ENCODE data around the gene FBXW7. TPM values are rescaled to one million over a fixed set of nuclear protein-coding genes. Genes with fewer than 3 reads are reported as not detected.

FBXW7 gene
- total and polyA plus RNA-seq, 4 donors, result 7.6 to 82.1 (median 20.6) TPM

DNA sequence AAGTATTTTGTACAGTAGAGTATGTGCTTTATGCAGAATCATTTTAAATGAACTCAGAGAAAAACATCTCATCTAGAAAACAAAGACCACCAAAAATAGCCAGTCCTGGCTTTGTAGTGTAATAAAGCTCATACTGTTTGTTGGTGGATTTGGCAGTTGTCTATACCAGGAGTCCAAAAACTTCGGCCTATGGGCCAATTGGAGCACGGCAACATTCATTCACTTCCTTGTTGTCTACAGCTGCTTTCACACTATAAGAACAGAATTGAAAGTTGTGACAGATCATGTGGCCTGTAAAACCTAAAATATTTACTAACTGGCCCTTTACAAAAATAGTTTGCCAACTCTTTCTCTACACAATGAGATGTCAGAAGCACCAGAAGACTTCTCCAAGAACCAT is 5.3 kb downstream of the FBXW7 start:
- TF ChIP-seq, protein P1, sequence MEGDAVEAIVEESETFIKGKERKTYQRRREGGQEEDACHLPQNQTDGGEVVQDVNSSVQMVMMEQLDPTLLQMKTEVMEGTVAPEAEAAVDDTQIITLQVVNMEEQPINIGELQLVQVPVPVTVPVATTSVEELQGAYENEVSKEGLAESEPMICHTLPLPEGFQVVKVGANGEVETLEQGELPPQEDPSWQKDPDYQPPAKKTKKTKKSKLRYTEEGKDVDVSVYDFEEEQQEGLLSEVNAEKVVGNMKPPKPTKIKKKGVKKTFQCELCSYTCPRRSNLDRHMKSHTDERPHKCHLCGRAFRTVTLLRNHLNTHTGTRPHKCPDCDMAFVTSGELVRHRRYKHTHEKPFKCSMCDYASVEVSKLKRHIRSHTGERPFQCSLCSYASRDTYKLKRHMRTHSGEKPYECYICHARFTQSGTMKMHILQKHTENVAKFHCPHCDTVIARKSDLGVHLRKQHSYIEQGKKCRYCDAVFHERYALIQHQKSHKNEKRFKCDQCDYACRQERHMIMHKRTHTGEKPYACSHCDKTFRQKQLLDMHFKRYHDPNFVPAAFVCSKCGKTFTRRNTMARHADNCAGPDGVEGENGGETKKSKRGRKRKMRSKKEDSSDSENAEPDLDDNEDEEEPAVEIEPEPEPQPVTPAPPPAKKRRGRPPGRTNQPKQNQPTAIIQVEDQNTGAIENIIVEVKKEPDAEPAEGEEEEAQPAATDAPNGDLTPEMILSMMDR (IDR thresholded peaks at IDR 0.05; ENCODE audit: control extremely low read depth, extremely low read depth), result no peak
- Histone ChIP-seq H3K27ac (ENCODE audit: low read depth in 1 of 2, low read length in 1 of 2) (no peak overlapping the region), H3K4me1 (ENCODE audit: control insufficient read depth in 5 of 5, insufficient read depth in 5 of 5, low read length in 5 of 5) (peaks cover 0 to 16% (median 8%) of the 10 kb centered on the region in 5 donors), H3K4me3 (no peak overlapping the region), H3K36me3 (ENCODE audit: control insufficient read depth in 4 of 4, insufficient read depth in 4 of 4, low read length in 4 of 4) (no peaks in the 10 kb centered on the region), H3K9me3 (ENCODE audit: control insufficient read depth in 4 of 4, insufficient read depth in 3 of 4, low read length in 3 of 4) (no peaks in the 10 kb centered on the region), H3K9ac (ENCODE audit: insufficient read depth in 1 of 2, low read length in 2 of 2) (no peak overlapping the region), H3K27me3 (ENCODE audit: control insufficient read depth in 3 of 3, insufficient read depth in 3 of 3, low read length in 2 of 3) (no peaks in the 10 kb centered on the region)
- 88 to 90% methylated on average over 2 of the region's 2 CpGs for WGBS, 2 donors
- DNase-seq (no peak), ATAC-seq (ENCODE audit: insufficient read depth, low FRiP score) (no peak)

DNA sequence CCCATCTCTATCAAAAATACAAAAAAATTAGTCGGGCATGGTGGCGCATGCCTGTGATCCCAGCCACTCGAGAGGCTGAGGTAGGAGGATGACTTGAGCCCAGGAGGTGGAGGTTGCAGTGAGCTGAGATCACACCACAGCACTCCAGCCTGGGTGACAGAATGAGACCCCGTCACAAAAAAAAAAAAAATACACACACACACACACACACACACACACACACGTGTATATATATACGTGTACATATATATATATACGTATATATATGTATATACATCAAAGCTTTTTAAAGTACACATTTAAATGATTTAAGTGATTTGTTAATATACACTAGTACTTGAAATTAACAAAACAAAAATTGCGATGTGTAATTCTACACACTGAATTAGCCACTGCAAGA is 6.0 kb downstream of the FBXW7 start:
- H3K4me1 ChIP-seq (ENCODE audit: control insufficient read depth in 5 of 5, insufficient read depth in 5 of 5, low read length in 5 of 5), result peaks cover 0 to 16% (median 8%) of the 10 kb centered on the region in 5 donors
- WGBS, 2 donors, result 97% methylated on average over 8 of the region's 8 CpGs
- no peak overlapping the region for H3K4me3 ChIP-seq
- DNase-seq, result no peak
- ATAC-seq (ENCODE audit: insufficient read depth, low FRiP score), result no peak
- no peaks in the 10 kb centered on the region for H3K9me3 ChIP-seq (ENCODE audit: control insufficient read depth in 4 of 4, insufficient read depth in 3 of 4, low read length in 3 of 4)
- H3K9ac ChIP-seq (ENCODE audit: insufficient read depth in 1 of 2, low read length in 2 of 2), result no peak overlapping the region
- TF ChIP-seq, protein P1 (IDR thresholded peaks at IDR 0.05; ENCODE audit: control extremely low read depth, extremely low read depth), result no peak
- no peak overlapping the region for H3K27ac ChIP-seq (ENCODE audit: low read depth in 1 of 2, low read length in 1 of 2)
- H3K36me3 ChIP-seq (ENCODE audit: control insufficient read depth in 4 of 4, insufficient read depth in 4 of 4, low read length in 4 of 4), result no peaks in the 10 kb centered on the region
- no peaks in the 10 kb centered on the region for H3K27me3 ChIP-seq (ENCODE audit: control insufficient read depth in 3 of 3, insufficient read depth in 3 of 3, low read length in 2 of 3)

DNA sequence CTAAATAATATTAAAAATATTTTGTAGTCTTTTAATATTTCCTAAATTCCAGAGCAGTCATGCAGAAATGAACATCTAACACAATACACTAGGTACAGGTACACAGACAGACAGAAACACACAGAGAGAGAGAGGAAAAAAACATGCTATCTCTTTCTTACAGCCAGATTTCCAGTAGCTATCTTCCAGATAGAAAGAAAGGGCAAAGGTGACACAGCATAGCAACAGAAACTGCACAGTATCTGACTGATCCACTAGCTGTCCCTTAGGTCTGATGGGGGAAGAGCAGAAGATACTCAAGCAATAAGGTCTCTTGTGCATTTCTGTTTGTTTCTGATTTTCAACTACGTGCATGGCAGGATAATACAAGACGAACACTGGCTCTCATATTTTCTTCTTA is 7.8 kb downstream of the FBXW7 start:
- Histone ChIP-seq H3K9me3 (ENCODE audit: control insufficient read depth in 4 of 4, insufficient read depth in 3 of 4, low read length in 3 of 4) (no peaks in the 10 kb centered on the region), H3K4me3 (no peak overlapping the region), H3K27ac (ENCODE audit: low read depth in 1 of 2, low read length in 1 of 2) (no peak overlapping the region), H3K4me1 (ENCODE audit: control insufficient read depth in 5 of 5, insufficient read depth in 5 of 5, low read length in 5 of 5) (peaks cover 0 to 15% (median 0%) of the 10 kb centered on the region in 5 donors), H3K27me3 (ENCODE audit: control insufficient read depth in 3 of 3, insufficient read depth in 3 of 3, low read length in 2 of 3) (no peaks in the 10 kb centered on the region), H3K9ac (ENCODE audit: insufficient read depth in 1 of 2, low read length in 2 of 2) (no peak overlapping the region), H3K36me3 (ENCODE audit: control insufficient read depth in 4 of 4, insufficient read depth in 4 of 4, low read length in 4 of 4) (no peaks in the 10 kb centered on the region)
- ATAC-seq (ENCODE audit: insufficient read depth, low FRiP score), result no peak
- TF ChIP-seq, protein P1 (IDR thresholded peaks at IDR 0.05; ENCODE audit: control extremely low read depth, extremely low read depth), result no peak
- WGBS, 2 donors, result 91 to 92% methylated on average over 2 of the region's 2 CpGs
- DNase-seq, result no peak

DNA sequence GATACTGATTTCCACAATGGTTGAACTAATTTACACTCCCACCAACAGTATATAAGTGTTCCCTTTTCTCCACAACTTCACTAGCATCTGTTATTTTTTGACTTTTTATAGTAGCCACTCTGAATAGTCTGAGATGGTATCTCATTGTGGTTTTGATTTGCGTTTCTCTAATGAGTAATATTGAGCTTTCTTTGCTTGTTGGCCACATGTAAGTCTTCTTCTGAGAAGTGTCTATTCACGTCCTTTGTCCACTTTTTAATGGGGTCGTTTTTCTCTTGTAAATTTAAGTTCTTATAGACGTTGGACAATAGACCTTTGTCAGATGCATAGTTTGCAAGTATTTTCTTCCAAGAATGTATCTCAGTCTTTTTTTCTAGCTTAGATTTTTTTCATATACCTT is 10.0 kb downstream of the FBXW7 start:
- H3K9ac ChIP-seq (ENCODE audit: insufficient read depth in 1 of 2, low read length in 2 of 2), result no peak overlapping the region
- no peaks in the 10 kb centered on the region for H3K27me3 ChIP-seq (ENCODE audit: control insufficient read depth in 3 of 3, insufficient read depth in 3 of 3, low read length in 2 of 3)
- DNase-seq, result no peak
- no peak overlapping the region for H3K27ac ChIP-seq (ENCODE audit: low read depth in 1 of 2, low read length in 1 of 2)
- 80 to 84% methylated on average over 4 of the region's 4 CpGs for WGBS, 2 donors
- TF ChIP-seq, protein P1 (IDR thresholded peaks at IDR 0.05; ENCODE audit: control extremely low read depth, extremely low read depth), result no peak
- H3K9me3 ChIP-seq (ENCODE audit: control insufficient read depth in 4 of 4, insufficient read depth in 3 of 4, low read length in 3 of 4), result no peaks in the 10 kb centered on the region
- H3K4me1 ChIP-seq (ENCODE audit: control insufficient read depth in 5 of 5, insufficient read depth in 5 of 5, low read length in 5 of 5), result peaks cover 0 to 12% (median 0%) of the 10 kb centered on the region in 5 donors
- H3K4me3 ChIP-seq, result no peak overlapping the region
- H3K36me3 ChIP-seq (ENCODE audit: control insufficient read depth in 4 of 4, insufficient read depth in 4 of 4, low read length in 4 of 4), result no peaks in the 10 kb centered on the region
- no peak for ATAC-seq (ENCODE audit: insufficient read depth, low FRiP score)

All from lung (tissue), 12 donors.